Spleen (tissue), 11 donors: ENCODE measurements around the gene CYGB. TPM values are rescaled to one million over a fixed set of nuclear protein-coding genes. Genes with fewer than 3 reads are reported as not detected.

Experiments
- DNase-seq: peaks from one replicate; pipeline ENCODE4 v3.0.0-alpha.2; 2020
- H3K27ac ChIP-seq, 8 donors: fragments of 200-600 bp; sonication (generic) in 7 of 8; 1 replicate in 4 of 8; 2 replicates in 4 of 8; pipeline versions ENCODE4 v1.5.0 to v1.8.0; 2016 to 2021; ENCODE audit warnings: inconsistent platforms in 4 of 8, mild to moderate bottlenecking in 4 of 8, moderate library complexity in 1 of 8
- H3K27me3 ChIP-seq, 7 donors: fragments of 200-600 bp; sonication (generic) in 6 of 7; replicated peaks in 1 of 7; 1 replicate in 4 of 7; 2 replicates in 3 of 7; pipeline versions ENCODE4 v1.5.0 to v1.8.0; 2016 to 2021; ENCODE audit warnings: inconsistent platforms in 3 of 7, mild to moderate bottlenecking in 1 of 7
- H3K36me3 ChIP-seq, 6 donors: fragments of 200-600 bp; sonication (generic) in 5 of 6; 1 replicate in 4 of 6; 2 replicates in 2 of 6; pipeline versions ENCODE4 v1.5.0 to v1.8.0; 2016 to 2021; ENCODE audit warnings: inconsistent platforms in 2 of 6
- H3K4me1 ChIP-seq, 6 donors: fragments of 200-600 bp; sonication (generic) in 5 of 6; 1 replicate in 3 of 6; 2 replicates in 3 of 6; pipeline versions ENCODE4 v1.5.0 to v1.8.0; 2016 to 2021; ENCODE audit warnings: inconsistent platforms in 3 of 6
- H3K4me3 ChIP-seq, 8 donors: fragments of 200-600 bp; sonication (generic) in 7 of 8; 1 replicate in 4 of 8; 2 replicates in 4 of 8; pipeline versions ENCODE4 v1.5.0 to v1.8.0; 2016 to 2021; ENCODE audit warnings: inconsistent platforms in 4 of 8, mild to moderate bottlenecking in 4 of 8, moderate library complexity in 2 of 8
- H3K9me3 ChIP-seq, 8 donors: fragments of 200-600 bp; sonication (generic) in 7 of 8; 1 replicate in 4 of 8; 2 replicates in 4 of 8; pipeline versions ENCODE4 v1.5.0 to v1.8.0; 2016 to 2021; ENCODE audit warnings: inconsistent platforms in 4 of 8
- POLR2A ChIP-seq, 3 donors: fragments of 450-650 bp; IDR thresholded peaks; one replicate each; pipeline ENCODE4 v1.5.1; 2017; ENCODE audit warnings: antibody characterized with exemption in 3 of 3, mild to moderate bottlenecking in 1 of 3
- POLR2AphosphoS5 ChIP-seq, 3 donors: sonication (generic); formaldehyde crosslinking; IDR thresholded peaks; one replicate each; pipeline ENCODE4 v1.5.1; 2017; ENCODE audit warnings: antibody characterized with exemption in 3 of 3
- WGBS, 5 donors: extraction: QIAGEN DNeasy Blood & Tissue Kit in 3 of 5; methylation state at CpG; one replicate each; pipeline versions ENCODE4 v1.1.5 to v1.1.7; 2013 to 2018; 5-methylcytosine and 5-hydroxymethylcytosine counted together
- intact Hi-C: fragments of 100-400 bp; cut with DNase I; formaldehyde crosslinking; loops from one replicate; pipeline ENCODE4 v1.15.0; 2023; ENCODE audit warnings: low total_unique reads
- polyA plus RNA-seq, 3 donors: library from polyadenylated mRNA; stranded (reverse); fragments of 200-250 nt; gene quantifications; one replicate each; pipeline ENCODE4 v1.2.1, GENCODE V29; 2013
- total RNA-seq, 7 donors: library from RNA; depleted of rRNA in 3 of 7; stranded (reverse); fragments of >200 nt in 3 of 7; fragmentation: NEBNext Ultra II Directional in 4 of 7; extraction: Animal tissue kit (Norgen Biotek cat#: 25700) in 4 of 7; gene quantifications; one replicate each; pipeline versions ENCODE4 v1.1.0 to v1.2.1, GENCODE V29; 2016 to 2021
- TF ChIP-seq, protein P1 (sequence below), 11 experiments: fragments of 200-600 bp in 7 of 11; fragments of 450-650 bp in 4 of 11; sonication (generic) in 4 of 11; IDR thresholded peaks in 8 of 11; conservative IDR thresholded peaks in 3 of 11; 1 replicate in 7 of 11; 2 replicates in 4 of 11; pipeline versions ENCODE4 v1.4.0 to v1.8.0; 2016 to 2021; ENCODE audit warnings: antibody characterized with exemption in 11 of 11, inconsistent platforms in 4 of 11, mild to moderate bottlenecking in 1 of 11
- donor health status: healthy with polysubstance abuse.
- donor health status: DM: no; HTN: no; CAD: no; lungs with moderate emphysema.
- donor health status: DM: no; HTN: no; CAD: no.
- donor health status: Bipolar disorder and iron deficiency.
- donor health status: healthy.
- donor health status: DM: no; HTN: no; CAD: no.
- donor health status: DM: yes; HTN: yes; CAD: no.

The CYGB gene
- total and polyA plus RNA-seq, 10 donors = 3.5 to 21.0 (median 7.7) TPM

DNA sequence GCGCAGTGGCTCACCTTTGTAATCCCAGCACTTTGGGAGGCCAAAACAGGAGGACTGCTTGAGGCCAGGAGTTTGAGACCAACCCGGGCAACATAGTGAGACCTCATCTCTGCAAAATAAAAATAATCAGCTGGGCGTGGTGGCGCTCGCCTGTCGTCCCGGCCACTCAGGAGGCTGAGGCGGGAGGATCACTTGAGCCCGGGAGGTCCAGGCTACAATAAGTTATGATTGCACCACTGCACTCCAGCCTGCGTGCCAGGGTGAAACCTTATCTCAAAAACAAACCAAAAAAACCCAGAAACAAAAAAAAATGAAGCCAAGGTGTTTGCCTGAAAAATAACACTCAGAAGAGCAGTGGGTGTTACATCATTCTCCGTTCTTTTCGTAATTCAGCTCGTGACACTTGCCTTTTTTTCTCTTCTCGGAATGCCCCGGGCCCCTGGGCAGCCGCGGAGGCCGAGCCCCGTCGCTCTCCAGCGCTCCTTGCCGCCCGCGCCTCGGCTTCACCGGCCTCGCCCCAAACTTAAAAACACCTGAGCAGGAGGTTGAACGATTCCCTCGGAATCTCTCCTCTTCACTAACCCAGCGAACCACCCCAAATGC, 19.4 kb upstream of the CYGB start:
- peaks cover 0 to 28% (median 3%) of the 10 kb centered on the region in 6 donors for H3K36me3 ChIP-seq
- no peaks in the 10 kb centered on the region for H3K27me3 ChIP-seq
- intact Hi-C loops = no loop called here
- peaks cover 28 to 83% (median 50%) of the 10 kb centered on the region in 6 donors for H3K4me1 ChIP-seq
- H3K9me3 ChIP-seq = no peaks in the 10 kb centered on the region
- peak overlapping the region; percentile 56 to 94 (median 72) for H3K4me3 ChIP-seq
- DNase-seq = no peak
- WGBS, 5 donors = 20 to 34% (median 28%) methylated on average over 30 of the region's 30 CpGs
- peak overlapping the region; percentile 84 to 97 (median 93) for H3K27ac ChIP-seq
- TF ChIP-seq POLR2A (IDR thresholded peaks at IDR 0.05) (no peak), POLR2AphosphoS5 (IDR thresholded peaks at IDR 0.05) (no peak)
- TF ChIP-seq, protein P1, sequence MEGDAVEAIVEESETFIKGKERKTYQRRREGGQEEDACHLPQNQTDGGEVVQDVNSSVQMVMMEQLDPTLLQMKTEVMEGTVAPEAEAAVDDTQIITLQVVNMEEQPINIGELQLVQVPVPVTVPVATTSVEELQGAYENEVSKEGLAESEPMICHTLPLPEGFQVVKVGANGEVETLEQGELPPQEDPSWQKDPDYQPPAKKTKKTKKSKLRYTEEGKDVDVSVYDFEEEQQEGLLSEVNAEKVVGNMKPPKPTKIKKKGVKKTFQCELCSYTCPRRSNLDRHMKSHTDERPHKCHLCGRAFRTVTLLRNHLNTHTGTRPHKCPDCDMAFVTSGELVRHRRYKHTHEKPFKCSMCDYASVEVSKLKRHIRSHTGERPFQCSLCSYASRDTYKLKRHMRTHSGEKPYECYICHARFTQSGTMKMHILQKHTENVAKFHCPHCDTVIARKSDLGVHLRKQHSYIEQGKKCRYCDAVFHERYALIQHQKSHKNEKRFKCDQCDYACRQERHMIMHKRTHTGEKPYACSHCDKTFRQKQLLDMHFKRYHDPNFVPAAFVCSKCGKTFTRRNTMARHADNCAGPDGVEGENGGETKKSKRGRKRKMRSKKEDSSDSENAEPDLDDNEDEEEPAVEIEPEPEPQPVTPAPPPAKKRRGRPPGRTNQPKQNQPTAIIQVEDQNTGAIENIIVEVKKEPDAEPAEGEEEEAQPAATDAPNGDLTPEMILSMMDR (IDR thresholded peaks at IDR 0.05 in 8 of 11, conservative IDR thresholded peaks at IDR 0.05 in 3 of 11) = no peak

DNA sequence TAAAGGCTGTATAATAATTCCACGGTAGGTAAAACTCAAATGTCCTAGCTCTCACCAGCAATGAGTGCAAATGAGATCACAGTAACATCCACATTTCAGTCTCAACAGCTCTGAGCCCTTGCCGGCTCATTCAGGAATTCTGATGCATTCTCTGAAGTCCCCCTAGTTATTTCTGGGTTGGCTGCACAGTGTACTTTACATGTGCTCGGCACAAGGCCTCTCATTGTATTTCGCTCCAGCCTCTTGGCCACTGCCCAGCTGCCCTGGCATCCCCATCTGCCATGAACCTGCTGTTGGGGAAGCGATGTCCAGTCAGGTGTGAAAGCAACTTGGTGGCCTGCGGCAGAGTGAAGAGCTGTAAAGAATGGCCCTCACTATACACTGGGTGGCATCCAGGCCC, 16.6 kb upstream of the CYGB start:
- DNase-seq = no peak
- Histone ChIP-seq H3K36me3 (peaks cover 0 to 1% (median 0%) of the 10 kb centered on the region in 6 donors), H3K4me1 (peaks cover 9 to 72% (median 33%) of the 10 kb centered on the region in 6 donors), H3K27me3 (no peaks in the 10 kb centered on the region), H3K9me3 (no peaks in the 10 kb centered on the region), H3K4me3 (no peak overlapping the region), H3K27ac (no peak overlapping the region)
- WGBS, 5 donors = 73 to 79% (median 76%) methylated on average over 6 of the region's 6 CpGs
- TF ChIP-seq POLR2A (IDR thresholded peaks at IDR 0.05) (no peak), POLR2AphosphoS5 (IDR thresholded peaks at IDR 0.05) (no peak)
- TF ChIP-seq, protein P1 (IDR thresholded peaks at IDR 0.05 in 8 of 11, conservative IDR thresholded peaks at IDR 0.05 in 3 of 11) = no peak
- intact Hi-C loops = no loop called here

GRCh38 chr17:76553178-76553908, 15.8 kb upstream of the CYGB start:
- DNase-seq = peak; percentile 48
- intact Hi-C loops = no loop called here
- H3K36me3 ChIP-seq = no peaks in the 10 kb centered on the region
- no peaks in the 10 kb centered on the region for H3K9me3 ChIP-seq
- no peak overlapping the region for H3K27ac ChIP-seq
- no peak overlapping the region for H3K4me3 ChIP-seq
- TF ChIP-seq POLR2AphosphoS5 (IDR thresholded peaks at IDR 0.05) (no peak), POLR2A (IDR thresholded peaks at IDR 0.05) (no peak)
- TF ChIP-seq, protein P1 (IDR thresholded peaks at IDR 0.05 in 8 of 11, conservative IDR thresholded peaks at IDR 0.05 in 3 of 11) = no peak
- H3K27me3 ChIP-seq = no peaks in the 10 kb centered on the region
- H3K4me1 ChIP-seq = peaks cover 5 to 64% (median 25%) of the 10 kb centered on the region in 6 donors
- 43 to 65% (median 61%) methylated on average over 8 of the region's 8 CpGs for WGBS, 5 donors

- Histone ChIP-seq H3K36me3 (no peaks in the 10 kb centered on the region), H3K4me1 (peaks cover 11 to 69% (median 26%) of the 10 kb centered on the region in 6 donors), H3K9me3 (no peaks in the 10 kb centered on the region), H3K27ac (peak overlapping the region in 6 of 8 donors; percentile 7 to 64 (median 56)), H3K4me3 (no peak overlapping the region), H3K27me3 (no peaks in the 10 kb centered on the region)
- TF ChIP-seq POLR2A (IDR thresholded peaks at IDR 0.05) (no peak), POLR2AphosphoS5 (IDR thresholded peaks at IDR 0.05) (no peak)
- TF ChIP-seq, protein P1 (IDR thresholded peaks at IDR 0.05 in 8 of 11, conservative IDR thresholded peaks at IDR 0.05 in 3 of 11) = no peak
- no peak for DNase-seq
- 71 to 88% (median 83%) methylated on average over 4 of the region's 4 CpGs for WGBS, 5 donors
- intact Hi-C loops = no loop called here
Observed at GRCh38 chr17:76551685-76552084, 14.2 kb upstream of the CYGB start.
